ENCODE measurements around the gene GAS5.

Gene GAS5

DNA sequence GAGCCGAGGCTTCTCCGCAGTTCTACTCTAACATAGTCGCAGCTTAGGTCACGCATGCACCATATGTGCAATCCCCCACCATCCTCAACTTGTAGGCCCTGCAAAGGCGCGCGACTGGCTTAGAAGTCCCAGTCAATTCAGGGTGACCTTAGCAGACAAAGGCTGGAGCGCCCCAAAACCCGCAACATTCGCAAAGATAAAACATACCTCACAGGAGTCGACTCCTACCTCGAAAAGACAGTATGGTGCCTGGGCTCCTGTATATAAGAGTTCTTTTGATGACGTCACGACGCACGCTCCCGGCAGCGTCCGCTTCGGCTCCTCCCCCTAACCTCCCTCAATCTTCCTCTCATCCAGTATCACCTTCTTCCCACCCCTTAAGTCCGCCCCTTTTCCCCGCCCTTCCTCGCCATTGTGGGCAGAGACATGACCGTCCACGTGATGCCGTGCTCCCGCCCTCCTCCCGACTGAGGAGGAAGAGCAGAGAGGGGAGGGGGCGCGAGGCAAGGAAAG, at the start of gene GAS5:
TSS of gene GAS5 (minus strand) at position 237 of the 513 bp plus-strand sequence.
- peak within 1 kb of the TSS; percentile 99 for H3K27ac ChIP-seq
- TF ChIP-seq CTCF (IDR thresholded peaks at IDR 0.05): no peak
- TF ChIP-seq ZFX (IDR thresholded peaks at IDR 0.05; ENCODE audit: borderline replicate concordance): no peak

DNA sequence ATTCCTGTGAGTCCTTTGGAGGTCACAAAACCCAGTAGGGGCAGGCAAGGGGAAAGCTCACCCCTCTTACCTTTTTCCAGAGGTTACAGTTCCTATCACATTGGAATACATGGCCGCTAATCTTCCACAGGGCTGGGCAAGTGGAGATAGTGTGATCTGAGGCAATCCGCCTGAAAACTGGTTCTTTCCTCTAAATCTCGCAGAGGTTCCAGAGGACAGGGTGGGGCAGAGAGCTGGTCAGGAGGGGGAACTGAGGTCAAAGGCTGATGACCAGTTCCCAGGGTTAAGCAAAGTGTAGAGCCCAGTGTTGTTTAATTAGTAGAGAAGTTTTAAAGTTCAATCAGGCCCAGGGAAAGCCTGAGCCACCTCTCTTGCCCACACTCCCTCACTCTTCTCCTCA, 49.4 kb upstream of the GAS5 start, which contains the start of gene SERPINC1:
TSS of gene SERPINC1 (minus strand) at position 179 of the 400 bp plus-strand sequence. CDS start at position 111, 68 bp downstream.
- H3K27ac ChIP-seq: no peak within 1 kb of the TSS
- TF ChIP-seq ZFX (IDR thresholded peaks at IDR 0.05; ENCODE audit: borderline replicate concordance): no peak
- no peak for TF ChIP-seq CTCF (IDR thresholded peaks at IDR 0.05)

- TF ChIP-seq ZFX (IDR thresholded peaks at IDR 0.05; ENCODE audit: borderline replicate concordance): no peak
- no peak for TF ChIP-seq CTCF (IDR thresholded peaks at IDR 0.05)
- H3K27ac ChIP-seq: no peak overlapping the region
Measured at GRCh38 chr1:173916667-173917066, 48.9 kb upstream of the GAS5 start.

- no peak for TF ChIP-seq ZFX (IDR thresholded peaks at IDR 0.05; ENCODE audit: borderline replicate concordance)
- no peak for TF ChIP-seq CTCF (IDR thresholded peaks at IDR 0.05)
- H3K27ac ChIP-seq: no peak overlapping the region
Measured at GRCh38 chr1:173915596-173915995, 47.8 kb upstream of the GAS5 start.

GRCh38 chr1:173914366-173914871, 46.6 kb upstream of the GAS5 start:
- H3K27ac ChIP-seq: no peak overlapping the region
- peak; percentile 98 for TF ChIP-seq CTCF (IDR thresholded peaks at IDR 0.05)
- TF ChIP-seq ZFX (IDR thresholded peaks at IDR 0.05; ENCODE audit: borderline replicate concordance): no peak

DNA sequence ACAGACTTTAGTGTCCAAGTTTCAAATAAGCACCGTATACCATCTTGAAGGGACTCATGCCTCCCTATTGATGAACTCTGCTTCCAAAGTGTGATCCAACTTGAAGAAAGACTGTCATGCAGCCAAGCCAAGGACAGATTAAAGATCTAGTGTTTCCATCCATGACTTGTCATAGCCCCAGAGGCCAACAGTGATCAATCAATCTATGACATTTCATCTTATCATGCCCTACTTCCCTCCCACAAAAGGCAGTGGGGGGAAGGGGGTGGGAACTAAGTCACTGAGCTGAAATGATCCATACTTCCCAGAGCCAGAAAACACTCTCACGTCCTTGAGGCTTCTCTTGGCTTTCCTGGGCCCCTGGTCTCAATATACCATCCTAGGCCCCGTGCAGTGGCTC, 45.3 kb upstream of the GAS5 start:
- no peak overlapping the region for H3K27ac ChIP-seq
- no peak for TF ChIP-seq CTCF (IDR thresholded peaks at IDR 0.05)
- TF ChIP-seq ZFX (IDR thresholded peaks at IDR 0.05; ENCODE audit: borderline replicate concordance): no peak

DNA sequence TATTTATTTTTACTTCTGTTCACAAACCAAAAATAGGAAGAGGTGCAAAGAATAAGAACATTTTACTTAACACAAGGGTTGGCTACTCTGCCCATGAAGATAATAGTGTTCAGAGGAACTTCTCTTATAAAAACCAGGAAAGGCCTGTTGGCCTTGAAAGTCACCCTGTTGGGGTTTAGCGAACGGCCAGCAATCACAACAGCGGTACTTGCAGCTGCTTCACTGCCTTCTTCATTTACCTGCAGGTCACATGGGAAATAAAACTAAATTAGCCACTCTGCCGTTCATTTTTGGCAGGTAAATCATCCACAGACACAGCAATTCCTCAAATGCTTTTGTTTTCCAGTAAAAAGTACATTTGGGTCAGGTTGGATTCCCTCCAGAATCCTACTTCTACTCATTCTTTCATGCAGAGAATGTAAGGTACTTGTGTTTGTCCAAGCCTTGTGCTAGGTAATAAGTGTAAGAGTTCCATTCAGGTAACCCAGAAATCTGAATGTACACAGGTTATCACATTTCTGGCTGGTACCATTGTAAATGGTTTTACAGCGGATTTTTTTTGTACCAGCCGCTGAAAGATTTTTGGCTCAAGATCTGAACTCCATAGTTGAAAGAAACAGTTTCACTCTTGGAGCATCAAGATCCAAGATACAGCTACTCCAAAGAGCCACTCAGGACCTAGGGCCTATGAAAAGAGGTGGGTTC, 36.2 kb upstream of the GAS5 start:
- TF ChIP-seq ZFX (IDR thresholded peaks at IDR 0.05; ENCODE audit: borderline replicate concordance) (no peak), CTCF (IDR thresholded peaks at IDR 0.05) (no peak)
- no peak overlapping the region for H3K27ac ChIP-seq

All from 22Rv1 (cell line).